Epidermal melanocyte (primary cell): ENCODE results near the gene IDH2.
"Not testable (repeated sequence)": the region's sequence is repeated elsewhere in the genome, so short reads cannot be mapped to it uniquely, and the experiment has no call there.

Source experiments
- DNase-seq: peaks from one replicate; pipeline ENCODE4 v3.0.0; 2011; ENCODE audit warnings: low spot score; ENCODE audit not compliant: insufficient read length

IDH2 gene

GRCh38 chr15:90085565-90085964 is 16.7 kb downstream of the IDH2 start:
- DNase-seq, result no peak

DNA sequence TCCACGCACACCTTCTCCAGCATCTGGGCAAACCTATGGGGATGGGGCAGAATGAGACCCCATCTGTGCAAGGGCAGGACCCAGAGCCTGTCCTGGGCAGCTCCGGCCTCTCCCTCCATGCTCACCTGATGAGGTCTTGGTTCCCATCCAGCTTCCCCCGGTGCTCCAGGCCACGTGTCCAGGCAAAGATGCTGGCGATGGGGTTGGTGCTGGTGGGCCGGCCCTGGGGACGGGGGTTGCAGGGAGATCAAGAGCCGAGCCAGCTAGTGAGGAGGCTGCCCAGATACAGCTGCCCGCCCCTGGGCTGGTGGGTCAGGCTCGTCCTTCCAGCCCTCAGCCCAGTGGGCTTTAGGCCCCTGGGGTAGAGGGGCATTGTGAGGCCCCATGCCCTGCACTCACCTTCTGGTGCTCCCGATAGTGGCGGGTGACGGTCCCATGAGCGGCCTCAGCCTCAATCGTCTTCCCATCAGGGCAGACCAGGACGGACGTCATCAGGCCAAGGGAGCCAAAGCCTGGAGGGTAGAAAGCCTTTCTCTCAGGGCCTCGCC is 17.3 kb downstream of the IDH2 start:
- DNase-seq, result no peak

- no peak for DNase-seq
Observed at GRCh38 chr15:90083954-90084607, 18.2 kb downstream of the IDH2 start.

DNA sequence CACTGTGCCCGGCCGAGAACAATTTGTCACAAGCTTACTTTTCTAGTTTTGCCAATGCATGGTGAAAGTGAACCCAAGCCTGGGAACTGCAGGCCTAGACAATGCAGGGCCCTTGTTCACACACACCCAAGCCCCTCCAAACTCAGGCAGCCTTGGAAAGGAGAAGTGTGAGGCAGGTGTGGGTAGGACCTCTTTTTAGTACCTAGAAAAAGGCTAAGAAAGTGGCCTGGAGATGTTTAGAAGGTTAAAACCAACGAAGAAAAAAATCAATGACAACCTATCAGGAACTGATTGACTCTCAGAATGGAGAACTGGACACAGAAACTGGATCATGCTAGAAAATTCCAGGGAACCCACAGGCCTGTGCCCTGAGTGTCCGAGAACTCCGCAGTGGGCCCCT is 18.8 kb downstream of the IDH2 start:
- no peak for DNase-seq

- no peak for DNase-seq
Observed at GRCh38 chr15:90082140-90082715, 20.0 kb downstream of the IDH2 start.

DNA sequence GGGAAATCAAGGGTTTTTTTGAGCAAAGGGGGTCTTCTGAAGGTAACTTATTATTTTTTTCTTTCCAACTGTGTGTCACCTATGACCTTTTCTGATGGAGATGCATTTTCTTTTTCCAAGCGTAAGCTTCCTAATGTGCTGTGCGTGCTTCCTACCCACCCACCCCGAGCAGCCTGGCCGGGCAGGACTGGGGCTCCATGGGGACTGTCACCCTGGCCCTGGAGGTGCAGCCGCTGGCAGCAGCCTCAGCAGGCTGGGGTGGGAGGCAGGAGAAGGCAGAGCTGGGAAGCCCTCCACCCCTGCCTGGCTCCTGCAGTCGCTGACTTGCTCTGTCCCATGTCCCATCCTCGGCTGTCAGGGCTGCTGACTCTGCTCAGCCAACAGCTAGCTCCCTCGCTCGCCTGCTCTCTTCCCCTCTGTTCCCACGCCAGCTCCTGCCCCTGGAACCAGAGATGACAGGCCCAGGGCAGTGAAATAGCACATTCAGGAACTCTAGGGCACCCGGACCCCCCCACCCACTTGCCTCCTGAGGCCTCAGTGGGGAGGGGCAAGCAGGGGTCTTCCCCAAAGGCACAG is 21.4 kb downstream of the IDH2 start:
- DNase-seq, result no peak

DNA sequence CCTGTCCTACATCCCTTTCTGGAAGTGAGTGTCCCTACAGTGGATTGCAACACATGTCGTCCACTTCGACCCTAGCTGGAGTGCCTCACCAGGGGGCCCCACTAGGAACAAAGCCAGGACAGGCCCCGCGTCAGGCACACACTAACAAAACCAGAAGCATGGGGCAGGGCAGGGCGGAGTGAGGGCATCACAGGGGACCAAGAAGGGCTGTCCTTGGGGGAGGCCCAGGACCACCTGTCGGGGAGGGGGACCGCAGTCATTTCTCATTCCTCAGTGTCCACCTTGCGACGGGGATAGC is 21.9 kb downstream of the IDH2 start:
- DNase-seq, result no peak

- no peak for DNase-seq
Observed at GRCh38 chr15:90079619-90080457, 22.4 kb downstream of the IDH2 start.

DNA sequence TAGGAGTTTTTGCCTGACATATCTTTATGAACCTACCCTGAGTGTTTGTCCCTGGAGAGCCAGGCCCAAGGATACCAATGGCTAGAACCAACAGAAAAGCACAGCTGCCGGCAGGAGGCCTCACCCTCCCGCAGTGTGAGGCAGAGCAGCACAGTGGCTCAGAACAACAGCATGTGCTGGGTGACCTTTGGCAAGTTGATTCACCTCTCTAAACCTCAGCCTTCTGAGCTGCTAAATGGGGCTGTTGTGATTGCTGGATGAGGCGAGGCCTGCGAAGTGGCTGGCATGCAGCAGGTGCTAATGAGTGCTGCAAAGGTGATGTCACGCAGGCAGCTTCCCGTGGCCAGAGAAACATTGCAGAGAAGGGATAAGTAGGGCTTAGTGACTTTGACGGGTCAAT is 23.3 kb downstream of the IDH2 start:
- no peak for DNase-seq

- DNase-seq, result no peak
Observed at GRCh38 chr15:90076716-90077115, 25.6 kb downstream of the IDH2 start.

DNA sequence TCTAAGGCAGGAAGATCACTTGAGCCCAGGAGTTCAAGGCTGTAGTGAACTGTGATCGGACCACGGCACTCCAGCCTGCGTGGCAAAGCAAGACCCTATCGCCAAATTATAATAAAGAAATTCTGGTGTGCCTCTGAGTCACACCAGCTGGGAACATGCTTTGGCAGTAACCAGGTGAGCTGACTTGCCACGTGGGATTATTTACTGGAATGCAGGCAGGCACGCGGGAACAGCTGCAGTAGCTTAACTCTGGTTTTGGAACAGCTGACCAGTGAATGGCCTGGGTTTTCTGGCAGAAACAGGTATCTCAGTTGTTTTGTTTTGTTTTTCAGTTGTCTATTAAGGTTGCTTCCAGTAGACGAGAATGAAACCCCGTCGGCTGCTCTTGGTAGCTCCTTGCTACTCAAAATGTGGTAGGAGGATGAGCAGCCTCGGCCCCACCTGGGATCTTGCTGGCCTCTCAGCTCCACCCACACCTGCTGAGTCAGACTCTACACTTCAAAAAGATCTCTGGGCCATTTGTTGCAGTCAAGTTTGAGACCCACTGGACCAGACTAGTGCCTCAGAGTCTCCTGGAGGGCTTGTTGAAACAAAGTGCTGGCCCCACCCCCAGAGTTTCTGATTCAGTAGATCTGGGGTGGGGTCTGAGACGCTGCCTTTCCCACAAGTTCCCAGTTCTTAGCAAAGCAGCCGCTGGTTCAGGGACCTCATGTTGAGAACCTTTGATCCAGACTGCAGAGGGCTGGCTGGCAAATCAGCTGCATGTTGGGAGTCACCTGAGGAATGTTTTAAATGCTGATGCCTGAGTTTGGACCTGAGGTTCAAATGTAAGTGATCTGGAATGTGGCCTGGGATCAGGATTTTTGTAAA is 26.6 kb downstream of the IDH2 start:
- no peak for DNase-seq

DNA sequence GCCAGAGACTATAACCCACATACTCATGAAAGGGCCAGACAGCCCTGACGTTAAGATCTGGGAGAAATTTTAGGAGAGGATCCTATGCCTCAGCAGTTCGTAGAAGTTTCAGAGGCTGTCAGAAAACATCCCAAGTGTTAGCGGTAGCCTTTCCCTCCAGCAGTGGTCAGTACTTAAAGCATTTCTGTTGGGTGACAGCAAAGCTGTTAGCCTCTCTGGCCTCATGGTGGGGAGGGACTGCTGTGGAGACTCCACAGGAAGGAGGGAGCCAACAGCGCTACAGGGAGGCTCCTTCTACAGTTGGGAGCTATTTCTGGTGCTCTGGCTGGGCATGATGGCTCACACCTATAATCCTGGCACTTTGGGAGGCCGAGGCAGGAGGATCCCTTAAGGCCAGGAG is 27.4 kb downstream of the IDH2 start:
- DNase-seq, result no peak

GRCh38 chr15:90074023-90074422 is 28.2 kb downstream of the IDH2 start:
- DNase-seq, result no peak

DNA sequence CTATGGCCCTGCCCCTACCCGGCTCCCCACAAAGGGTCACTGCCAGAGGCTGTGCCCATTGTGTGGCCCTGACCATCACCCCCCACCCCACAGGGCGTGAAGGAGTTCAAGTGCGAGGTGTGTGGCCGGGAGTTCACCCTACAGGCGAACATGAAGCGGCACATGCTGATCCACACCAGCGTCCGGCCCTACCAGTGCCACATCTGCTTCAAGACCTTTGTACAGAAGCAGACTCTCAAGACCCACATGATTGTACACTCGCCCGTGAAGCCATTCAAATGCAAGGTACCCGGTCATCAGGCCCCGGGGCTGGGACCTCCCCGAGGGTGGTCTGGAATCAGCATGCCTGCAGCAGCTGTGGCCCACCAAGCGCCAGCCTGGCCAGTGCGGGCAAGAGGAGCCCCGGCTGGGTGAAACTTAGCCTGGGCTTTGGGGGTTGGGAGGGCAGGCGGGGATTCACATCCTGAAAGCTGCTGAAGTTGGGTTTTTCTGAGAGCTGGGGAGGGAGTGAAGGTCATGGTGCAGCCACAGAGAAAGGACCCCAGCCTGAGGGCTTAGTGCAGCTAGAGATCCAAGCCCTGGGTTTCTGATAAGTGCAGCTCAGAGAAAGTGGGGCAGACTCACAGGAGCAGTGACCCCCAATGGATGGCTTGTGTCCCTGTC is 29.2 kb downstream of the IDH2 start:
- DNase-seq, result no peak

DNA sequence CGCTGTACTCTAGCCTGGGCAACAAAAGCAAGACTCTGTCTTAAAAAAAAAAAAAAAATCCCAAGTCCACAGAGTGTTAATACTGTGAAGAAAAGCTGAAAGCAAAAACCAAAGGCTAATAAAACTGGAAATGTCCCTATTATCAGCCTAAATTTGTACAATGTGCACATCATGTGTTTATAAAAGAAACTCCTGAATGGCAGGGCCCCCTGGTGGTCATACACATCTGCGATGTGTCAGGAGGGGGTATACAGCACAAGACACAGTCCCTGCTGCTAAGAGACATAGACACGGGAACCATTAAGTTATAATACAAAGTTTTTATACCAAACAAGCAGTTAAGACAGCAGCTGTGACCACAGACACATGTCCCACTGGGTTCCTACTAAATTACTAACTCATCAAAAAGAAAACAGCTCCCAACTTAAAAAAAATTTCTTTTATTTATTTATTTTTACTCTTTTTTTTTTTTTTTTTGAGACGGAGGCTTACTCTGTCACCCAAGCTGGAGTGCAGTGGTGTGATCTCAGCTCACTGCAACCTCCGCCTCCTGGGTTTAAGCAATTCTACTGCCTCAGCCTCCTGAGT is 31.0 kb downstream of the IDH2 start:
- DNase-seq, result peak; percentile 71

- not testable (repeated sequence) for DNase-seq
Observed at GRCh38 chr15:90070623-90071022, 31.6 kb downstream of the IDH2 start.

GRCh38 chr15:90067953-90068606 is 34.2 kb downstream of the IDH2 start:
- no peak for DNase-seq

GRCh38 chr15:90067181-90067952 is 34.9 kb downstream of the IDH2 start:
- DNase-seq, result no peak

DNA sequence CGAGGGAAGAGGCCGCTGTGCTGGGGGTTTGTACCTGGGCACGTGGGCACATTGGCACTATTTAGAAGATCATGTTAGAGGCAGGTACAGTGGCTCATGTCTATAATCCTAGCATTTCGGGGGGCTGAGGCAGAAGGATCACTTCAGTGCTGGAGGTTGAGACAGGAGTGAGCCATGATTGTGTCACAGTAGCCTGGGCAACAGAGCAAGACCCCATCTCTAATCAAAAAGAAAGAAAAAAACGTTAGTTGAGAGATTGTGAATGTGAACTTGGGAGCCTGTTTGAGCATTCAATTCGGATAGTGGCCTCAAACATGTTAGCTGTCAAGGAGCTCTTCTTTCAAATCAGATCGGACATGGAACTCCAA is 36.6 kb downstream of the IDH2 start:
- no peak for DNase-seq
